Thoracic aorta endothelial cell (primary cell): ENCODE data around the gene CCDC134. TPM values are rescaled to one million over a fixed set of nuclear protein-coding genes. Genes with fewer than 3 reads are reported as not detected.

Source experiments
- total RNA-seq: library from RNA; depleted of rRNA; stranded (reverse); fragments of >200 nt; gene quantifications from 2 replicates; pipeline ENCODE4 v1.2.3, GENCODE V29; 2012

CCDC134 gene
- total RNA-seq, result 7.6 and 7.7 TPM in 2 replicates

GRCh38 chr22:41800348-41801146, at the start of gene CCDC134:
CCDC134 (plus strand) TSS chr22:41800679; CDS start chr22:41808891, 8,212 bp downstream.

GRCh38 chr22:41832553-41833368, 32.3 kb downstream of the CCDC134 start, which contains the start of gene SREBF2:
SREBF2 (plus strand) TSS chr22:41833105; CDS start chr22:41833271, 166 bp downstream.

Other genes with a start within 250 kb of the CCDC134 start
- gene CSDC2, start 239.7 kb upstream of the CCDC134 start, total RNA-seq, result not detected in 2 replicates
- gene PMM1, start 210.8 kb upstream of the CCDC134 start, total RNA-seq, result 3.9 and 5.6 TPM in 2 replicates
- gene DESI1, start 179.6 kb upstream of the CCDC134 start, total RNA-seq, result 43.0 and 53.8 TPM in 2 replicates
- 406 and 442 TPM in 2 replicates for gene XRCC6, start 179.4 kb upstream of the CCDC134 start, total RNA-seq
- 67.4 and 87.7 TPM in 2 replicates for gene SNU13, start 111.8 kb upstream of the CCDC134 start, total RNA-seq
- gene MEI1, start 101.2 kb upstream of the CCDC134 start, total RNA-seq, result 1.4 and 4.3 TPM in 2 replicates
- 83.4 and 113 TPM in 2 replicates for gene SREBF2, start 32.4 kb downstream of the CCDC134 start, total RNA-seq
- not detected in 2 replicates for gene SHISA8, start 114.4 kb downstream of the CCDC134 start, total RNA-seq
- 0.13 and 0.14 TPM in 2 replicates for gene TNFRSF13C, start 126.1 kb downstream of the CCDC134 start, total RNA-seq
- gene CENPM, start 146.5 kb downstream of the CCDC134 start, total RNA-seq, result 19.7 and 26.7 TPM in 2 replicates
- gene SEPTIN3, start 168.8 kb downstream of the CCDC134 start, total RNA-seq, result 0.07 and 0.13 TPM in 2 replicates
- gene WBP2NL, start 198.1 kb downstream of the CCDC134 start, total RNA-seq, result 0.22 TPM in 1 of 2 replicates, not detected in the other